BJ (cell line): Measurements from ENCODE around the gene IARS2. TPM values are rescaled to one million over a fixed set of nuclear protein-coding genes. Genes with fewer than 3 reads are reported as not detected.
"Not testable (repeated sequence)": the region's sequence is repeated elsewhere in the genome, so short reads cannot be mapped to it uniquely, and the experiment has no call there.

ENCODE experiments used
- CTCF ChIA-PET: fragments of 350-600 bp; formaldehyde crosslinking; extraction: SDS; loops from one replicate; lab custom pipeline; 2021; ENCODE audit warnings: antibody characterized with exemption, inconsistent platforms; lab: Yijun Ruan, JAX
- POLR2A ChIA-PET: fragments of 300-600 bp; sonication (Branson Sonifier 250); formaldehyde crosslinking; extraction: SDS; loops from one replicate; lab custom pipeline; 2021; ENCODE audit warnings: antibody characterized with exemption; lab: Charles Lee
- DNase-seq: peaks from one replicate; pipeline ENCODE4 v3.0.0-alpha.2; 2011; ENCODE audit warnings: low read depth
- H3K27me3 ChIP-seq: 2 replicates; pipeline ENCODE4 v1.6.0; 2011; ENCODE audit warnings: low read length; ENCODE audit not compliant: control insufficient read depth, insufficient read depth
- H3K36me3 ChIP-seq: 2 replicates; pipeline ENCODE4 v1.5.1; 2011; ENCODE audit warnings: low read length; ENCODE audit not compliant: control insufficient read depth, insufficient read depth
- H3K4me3 ChIP-seq: 2 replicates; pipeline ENCODE4 v1.5.1; 2011; ENCODE audit warnings: low read depth, mild to moderate bottlenecking, control low read depth, low read length
- CTCF ChIP-seq: IDR thresholded peaks from 2 replicates; pipeline ENCODE4 v1.5.1; 2011; ENCODE audit warnings: low read depth, mild to moderate bottlenecking, control low read depth, inconsistent platforms, low read length, moderate library complexity; ENCODE audit not compliant: insufficient read depth
- polyA plus RNA-seq: library from polyadenylated mRNA; depleted of rRNA; stranded (reverse); fragments of >200 nt; gene quantifications from 2 replicates; pipeline ENCODE4 v1.2.3, GENCODE V29; 2011

Gene IARS2
- polyA plus RNA-seq, 1 experiment: 10.7 TPM

- no peak for DNase-seq
- CTCF ChIA-PET: interaction anchor here (0.8 to 0.9 kb wide), 2 partner anchors 11 to 14 kb away, joined by 3 read pairs; no protein-coding TSS in a partner anchor
- POLR2A ChIA-PET: interaction anchor here (0.7 kb wide), 1 partner anchor 786 kb away, joined by 3 read pairs; the partner anchor contains the start of gene HLX
- peaks cover 3% of the 10 kb centered on the region; the same call in 1 of the 2 replicates for H3K36me3 ChIP-seq
- no peaks in the 10 kb centered on the region for H3K27me3 ChIP-seq
- peak overlapping the region; percentile 88 for H3K4me3 ChIP-seq
- no peak for TF ChIP-seq CTCF
Observed at GRCh38 chr1:220093361-220094015, 444 bp upstream of the IARS2 start.

- H3K4me3 ChIP-seq: no peak overlapping the region
- TF ChIP-seq CTCF: no peak
- H3K36me3 ChIP-seq: peaks cover 6% of the 10 kb centered on the region
- ChIA-PET CTCF (interaction anchor here (1.6 kb wide), 1 partner anchor 10 kb away, joined by 4 read pairs; no protein-coding TSS in a partner anchor), POLR2A (no interaction called here)
- H3K27me3 ChIP-seq: no peaks in the 10 kb centered on the region
- DNase-seq: no peak
Observed at GRCh38 chr1:220099826-220100225, 5.9 kb downstream of the IARS2 start.

DNA sequence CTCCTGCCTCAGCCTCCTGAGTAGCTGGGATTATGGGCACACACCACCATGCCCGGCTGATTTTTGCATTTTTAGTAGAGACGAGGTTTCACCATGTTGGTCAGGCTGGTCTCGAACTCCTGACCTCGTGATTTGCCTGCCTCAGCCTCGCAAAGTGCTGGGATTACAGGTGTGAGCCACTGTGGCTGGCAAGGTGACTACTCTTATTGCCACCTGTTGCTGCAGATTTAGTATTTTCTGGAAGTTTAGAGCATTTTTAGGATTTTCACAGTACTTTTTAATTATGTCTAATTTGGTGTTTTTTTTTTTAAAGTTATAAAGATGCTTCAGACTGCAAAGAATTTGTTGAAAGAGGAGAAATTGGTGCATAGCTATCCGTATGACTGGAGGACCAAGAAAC lies 16.5 kb downstream of the IARS2 start:
- DNase-seq, H3K27me3 ChIP-seq, POLR2A ChIA-PET, H3K36me3 ChIP-seq, CTCF ChIA-PET, H3K4me3 ChIP-seq: not testable (repeated sequence)

DNA sequence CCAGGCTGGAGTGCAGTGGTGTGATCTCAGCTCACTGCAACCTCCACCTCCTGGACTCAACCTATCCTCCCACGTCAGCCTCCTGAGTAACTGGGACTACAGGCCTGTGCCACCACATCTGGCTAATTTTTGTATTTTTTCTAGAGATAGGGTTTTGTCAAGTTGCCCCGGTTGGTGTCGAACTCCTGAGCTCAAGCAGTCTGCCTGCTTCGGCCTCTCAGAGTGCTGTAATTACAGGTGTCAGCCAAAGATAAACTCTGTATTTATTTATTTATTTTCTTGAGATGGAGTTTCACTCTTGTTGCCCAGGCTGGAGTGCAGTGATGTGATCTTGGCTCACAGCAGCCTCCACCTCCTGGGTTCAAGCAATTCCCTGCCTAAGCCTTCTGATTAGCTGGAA lies 18.7 kb downstream of the IARS2 start:
- H3K27me3 ChIP-seq, H3K36me3 ChIP-seq, H3K4me3 ChIP-seq, DNase-seq, POLR2A ChIA-PET: not testable (repeated sequence)
- CTCF ChIA-PET: interaction anchor here (1.1 to 1.5 kb wide), 4 partner anchors 7 to 23 kb away, joined by 3 to 5 read pairs (median 4); partner anchors contain the start of gene BPNT1

DNA sequence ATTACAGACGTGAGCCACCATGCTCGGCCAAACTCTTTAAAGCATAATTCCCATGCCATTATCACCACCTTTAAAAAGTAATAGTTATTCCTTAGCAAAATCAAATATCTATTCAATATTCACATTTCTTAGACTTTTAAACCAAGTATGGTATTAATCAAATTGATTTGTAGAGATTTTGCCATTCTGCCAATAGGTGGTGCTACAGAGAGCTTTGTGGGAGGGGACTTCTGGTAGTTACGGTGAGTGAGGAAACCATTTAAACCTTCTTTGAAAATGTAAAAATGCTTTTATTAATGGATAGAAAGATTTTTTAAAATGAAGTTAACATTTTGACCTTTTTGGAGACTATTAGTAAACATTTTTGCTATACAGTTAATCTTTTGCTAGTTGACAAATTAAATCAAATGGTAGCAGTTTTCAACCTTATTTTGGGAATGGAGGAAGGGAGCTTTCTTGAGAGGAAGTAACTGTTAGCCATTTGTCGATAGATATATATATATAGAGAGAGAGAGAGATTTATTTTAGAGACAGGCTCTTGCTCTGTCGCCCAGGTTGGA lies 19.3 kb downstream of the IARS2 start:
- H3K27me3 ChIP-seq: no peaks in the 10 kb centered on the region
- TF ChIP-seq CTCF: peak; percentile 48
- ChIA-PET CTCF (interaction anchor here (1.1 to 1.5 kb wide), 4 partner anchors 8 to 23 kb away, joined by 3 to 5 read pairs (median 4); partner anchors contain the start of gene BPNT1), POLR2A (no interaction called here)
- no peak for DNase-seq
- H3K4me3 ChIP-seq: no peak overlapping the region
- H3K36me3 ChIP-seq: peaks cover 2% of the 10 kb centered on the region; the same call in 1 of the 2 replicates

DNA sequence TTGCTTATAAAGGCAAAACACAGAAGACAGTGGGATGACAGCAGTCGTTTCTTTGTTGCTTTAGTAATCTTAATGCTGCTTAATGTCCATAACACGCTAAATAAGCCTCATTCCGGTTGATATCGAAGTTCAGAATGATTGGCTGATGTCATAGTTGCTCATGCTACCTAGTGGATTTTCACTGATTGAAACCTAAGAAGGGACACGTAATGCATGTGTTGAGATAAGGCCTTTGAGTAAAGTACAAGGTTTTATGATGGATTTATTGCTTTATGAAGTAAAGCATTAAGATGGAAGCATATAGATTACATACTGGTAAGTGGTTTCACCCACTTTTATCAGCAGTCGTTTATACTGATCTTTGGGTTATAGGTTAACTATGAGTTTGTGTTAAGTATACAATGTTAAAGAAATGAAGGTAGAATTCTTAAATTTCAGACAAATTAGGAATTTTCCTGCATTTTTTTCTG lies 25.1 kb downstream of the IARS2 start:
- CTCF ChIA-PET: no interaction called here
- no peaks in the 10 kb centered on the region for H3K36me3 ChIP-seq
- TF ChIP-seq CTCF: no peak
- no peak for DNase-seq
- H3K27me3 ChIP-seq: no peaks in the 10 kb centered on the region
- no peak overlapping the region for H3K4me3 ChIP-seq
- POLR2A ChIA-PET: no interaction called here
